GM21529 (cell line): ENCODE results near the gene BEX2.

Source experiments
- ATAC-seq: cut with Tn5 transposase; IDR thresholded peaks from one replicate; pipeline ENCODE4 v1.9.1; 2021; ENCODE audit not compliant: unreplicated experiment

BEX2 gene

DNA sequence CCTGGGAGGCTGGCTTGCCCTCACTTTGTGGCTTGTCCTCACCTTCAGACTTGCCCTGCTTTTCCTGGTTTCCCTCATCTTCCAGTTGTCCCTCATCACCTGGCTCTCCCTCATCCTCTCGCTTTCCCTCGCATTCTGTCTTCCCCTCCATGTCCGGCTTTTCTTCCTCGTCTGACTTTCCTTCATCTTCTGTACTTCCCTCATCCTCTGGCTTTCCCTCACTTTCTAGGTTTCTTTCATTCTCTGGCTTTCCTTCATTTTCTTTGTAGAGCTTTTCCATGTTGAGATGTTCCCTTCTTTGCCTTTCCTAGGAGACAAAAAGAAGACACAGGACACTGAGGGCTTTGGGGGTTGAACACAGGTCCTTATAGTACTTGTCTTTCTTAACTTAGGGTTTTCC is 36.5 kb downstream of the BEX2 start:
- ATAC-seq, result no peak
